T47D (cell line): ENCODE data around the gene TARS2.
A peak's percentile ranks its signal among the peaks of the same experiment; 100 is the strongest.

ENCODE experiments used
- DNase-seq, 2 experiments: peaks; one replicate each; pipeline versions ENCODE4 v3.0.0 to v3.0.0-alpha.2; 2011 to 2012; ENCODE audit warnings: low read depth in 1 of 2, low spot score in 1 of 2
- JUND ChIP-seq: IDR thresholded peaks from 2 replicates; pipeline ENCODE4 v1.6.1; 2012; ENCODE audit warnings: low read depth
- in situ Hi-C: cut with HindIII; loops from 2 replicates; pipeline ENCODE4 v1.10.0; 2016; ENCODE audit warnings: low sequenced_read_pairs, low pct_unique_long_range_greater_than_20kb

Gene TARS2

DNA sequence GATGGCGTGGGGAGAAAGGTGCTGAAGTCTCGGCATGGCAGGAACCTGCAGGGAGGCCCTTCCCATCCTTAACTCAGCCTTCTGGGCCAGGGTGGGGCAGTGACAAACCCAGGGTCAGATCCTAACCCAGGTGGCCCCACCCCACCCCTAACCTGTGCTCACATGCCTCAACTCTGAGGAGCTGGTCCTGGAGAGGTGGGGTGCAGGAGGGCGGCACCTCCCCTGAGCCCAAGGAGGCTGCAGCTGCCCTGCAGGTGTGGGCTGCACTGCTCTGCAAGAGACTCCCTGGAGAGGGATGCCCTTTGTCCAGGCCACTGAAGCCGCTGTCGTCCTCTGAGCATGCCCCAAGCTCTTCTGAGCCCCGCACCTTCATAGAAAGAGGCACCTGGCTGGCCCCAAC is 46.8 kb downstream of the TARS2 start:
- no peak for TF ChIP-seq JUND
- in situ Hi-C loops = no loop called here

DNA sequence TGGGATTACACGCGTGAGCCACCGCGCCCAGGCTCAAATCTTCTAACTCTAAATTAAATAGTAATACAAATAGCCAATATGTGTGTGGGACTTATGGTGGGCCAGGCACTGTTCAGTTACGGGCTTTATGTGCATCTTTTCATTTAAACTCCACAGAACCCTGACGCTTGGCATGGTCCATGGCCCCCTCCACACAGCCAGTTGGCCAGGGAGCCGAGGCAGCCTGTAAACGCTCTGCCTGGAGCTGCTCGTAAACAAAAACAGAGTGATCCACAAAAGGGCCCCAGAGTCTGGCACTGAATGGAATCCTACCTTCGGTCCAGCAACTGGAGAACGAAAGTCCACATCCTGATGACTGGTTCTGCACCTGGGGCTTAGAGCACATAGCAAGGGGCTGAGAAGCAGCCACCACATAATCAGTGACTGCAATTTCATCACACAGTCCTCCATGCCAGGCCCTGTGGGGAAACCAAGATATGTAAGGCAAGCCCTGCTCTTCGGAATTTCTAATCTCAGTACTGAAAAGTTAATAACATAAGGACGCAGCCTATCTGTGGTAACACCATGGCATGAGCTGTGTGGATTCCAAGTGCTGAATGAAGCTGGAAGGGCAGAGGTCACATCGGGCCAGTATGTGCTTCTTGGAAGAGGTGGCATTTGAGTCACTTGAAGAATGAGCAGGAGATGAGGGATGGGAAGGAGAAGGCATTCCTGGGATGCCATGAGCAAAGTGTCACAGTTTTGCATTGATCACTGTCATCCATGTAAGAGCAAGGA is 48.5 kb downstream of the TARS2 start:
- in situ Hi-C loops = no loop called here
- TF ChIP-seq JUND = no peak
- no peak for DNase-seq

More for the DNA sequence above, 46.8 kb downstream of the TARS2 start:
- no peak for DNase-seq

DNA sequence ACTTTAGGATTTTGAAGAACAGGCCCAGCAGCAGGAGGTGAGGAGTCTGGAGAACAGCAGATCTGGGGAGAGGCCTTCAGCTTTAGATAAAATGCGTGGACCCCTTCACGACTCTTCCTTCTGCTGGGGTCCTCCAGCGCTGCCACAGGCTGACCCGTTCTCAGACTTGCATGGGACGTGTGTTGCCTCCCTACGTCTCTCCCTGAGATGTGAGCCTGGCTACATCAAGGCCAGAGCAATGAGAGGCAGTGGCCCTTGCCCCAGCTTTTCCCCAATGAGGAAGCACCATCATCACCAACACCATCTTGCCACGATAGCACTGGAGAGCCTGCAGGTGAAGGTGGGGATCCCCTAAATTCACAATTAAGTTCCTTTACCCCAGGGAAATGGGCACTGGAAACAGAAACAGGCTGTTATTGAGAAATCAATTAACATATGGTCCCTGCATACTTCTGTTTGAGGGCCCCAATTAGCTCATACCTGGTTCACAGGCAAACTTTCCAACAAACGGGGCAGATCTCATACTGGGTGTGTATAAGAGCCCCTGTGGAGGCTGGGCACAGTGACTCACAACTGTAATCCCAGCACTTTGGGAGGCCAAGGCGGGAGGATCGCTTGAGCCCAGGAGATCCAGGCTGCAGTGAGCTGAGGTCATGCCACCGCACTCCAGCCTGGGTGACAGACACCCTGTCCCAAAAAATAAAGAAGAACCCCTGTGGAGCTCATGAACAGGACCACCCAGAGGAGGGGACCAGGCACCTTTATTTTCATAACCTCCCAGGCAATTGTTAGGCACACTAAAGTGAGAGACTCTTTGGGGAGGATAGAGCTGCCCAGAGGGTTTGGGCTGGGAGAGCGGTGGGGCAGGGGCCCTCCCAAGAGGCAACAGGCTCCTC is 49.9 kb downstream of the TARS2 start:
- in situ Hi-C loops = no loop called here
- DNase-seq = no peak
- TF ChIP-seq JUND = no peak

DNA sequence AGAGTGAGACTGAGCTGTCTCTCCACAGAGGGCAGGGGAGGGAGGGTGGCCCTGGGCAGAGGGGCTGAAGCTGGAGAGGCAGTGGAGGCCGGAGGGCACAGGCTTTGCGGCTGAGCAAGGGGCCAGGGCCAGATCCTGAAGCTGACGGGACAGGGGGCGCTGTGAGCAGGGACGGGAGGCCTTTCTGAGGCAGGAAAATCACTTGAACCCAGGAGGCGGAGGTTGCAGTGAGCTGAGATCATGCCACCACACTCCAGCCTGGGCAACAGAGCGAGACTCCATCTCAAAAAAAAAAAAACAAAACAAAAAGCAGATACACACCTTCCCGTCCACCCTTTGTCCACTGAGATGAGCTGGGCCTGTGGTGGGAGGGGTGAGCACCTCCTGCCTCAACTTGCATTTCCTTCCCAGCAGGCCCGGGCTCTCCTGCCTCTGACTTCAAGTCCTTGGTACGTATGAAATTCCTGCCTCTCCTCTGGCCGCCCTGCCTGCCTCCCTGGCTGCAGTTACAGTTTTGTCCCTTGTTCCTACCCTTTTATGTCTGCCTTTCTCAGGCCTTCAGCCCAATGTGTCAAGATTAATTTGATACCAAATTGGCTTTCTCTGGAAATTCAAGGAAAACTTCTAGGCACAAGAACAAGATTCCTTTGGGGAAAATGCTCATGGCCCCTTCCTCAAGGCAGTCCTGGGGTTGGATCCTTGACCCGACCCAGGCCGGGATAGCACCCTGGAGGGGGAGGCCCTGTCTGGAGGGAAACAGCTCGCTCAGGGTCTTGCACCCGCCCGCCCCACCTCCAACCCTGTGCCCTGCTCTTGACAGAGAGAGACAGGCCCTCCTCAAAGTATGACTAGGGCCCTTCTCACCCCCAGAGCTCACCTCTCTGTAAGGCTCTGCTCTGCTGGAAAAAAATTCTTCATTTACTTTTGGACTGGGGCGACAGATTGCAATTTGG is 50.8 kb downstream of the TARS2 start:
- in situ Hi-C loops = no loop called here
- TF ChIP-seq JUND = no peak
- peak; percentile 48 to 54 for DNase-seq

DNA sequence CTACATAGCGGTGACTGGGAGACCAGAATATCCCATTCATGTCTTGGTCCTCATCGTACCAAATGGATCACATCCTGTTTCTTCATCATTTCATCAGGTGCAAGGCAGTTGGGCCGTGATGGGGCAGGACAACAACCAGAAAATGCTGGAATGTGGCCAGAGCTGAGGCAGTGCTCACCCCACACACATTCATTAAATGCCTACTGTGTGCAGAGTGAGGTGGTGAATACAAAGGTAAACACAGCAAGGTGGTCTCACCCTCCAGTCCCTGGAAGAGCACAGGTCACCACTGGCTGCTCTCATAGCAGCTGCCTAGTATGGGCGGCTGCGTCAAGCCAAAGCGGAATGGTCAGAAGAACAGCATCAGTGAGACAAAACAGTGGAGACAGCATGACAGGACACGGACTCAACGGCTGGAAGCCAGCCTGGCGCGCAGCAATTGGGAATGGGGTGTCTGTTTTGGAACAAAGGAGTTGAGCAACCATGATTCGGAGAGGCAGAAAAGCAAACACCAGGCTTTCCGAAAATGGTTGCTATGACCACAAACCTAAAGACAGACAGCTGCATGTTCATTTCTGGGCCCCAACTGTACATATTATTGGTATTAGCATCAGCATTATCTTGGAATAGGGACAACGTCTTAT is 56.4 kb downstream of the TARS2 start:
- in situ Hi-C loops = no loop called here
- no peak for TF ChIP-seq JUND
- no peak for DNase-seq

DNA sequence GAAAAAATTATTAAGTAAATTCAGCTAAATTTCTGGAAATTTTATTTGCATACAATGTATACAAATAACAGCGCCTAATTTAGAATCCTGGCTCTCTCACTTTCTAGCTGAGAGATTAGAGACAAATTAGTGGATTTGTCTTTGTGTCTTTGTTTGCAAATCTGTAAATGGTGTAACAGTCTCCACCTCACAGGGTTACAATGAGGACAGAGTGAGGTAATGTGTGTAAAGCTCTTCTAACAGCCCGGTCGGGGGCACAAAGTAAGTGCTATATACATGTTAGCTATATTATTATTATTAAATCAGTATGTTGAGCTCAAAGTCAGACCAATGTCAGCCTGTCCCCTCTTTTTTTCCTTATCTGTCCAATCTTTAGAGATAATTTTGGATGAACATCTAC is 57.0 kb downstream of the TARS2 start:
- no peak for DNase-seq
- in situ Hi-C loops = no loop called here
- TF ChIP-seq JUND = no peak

DNA sequence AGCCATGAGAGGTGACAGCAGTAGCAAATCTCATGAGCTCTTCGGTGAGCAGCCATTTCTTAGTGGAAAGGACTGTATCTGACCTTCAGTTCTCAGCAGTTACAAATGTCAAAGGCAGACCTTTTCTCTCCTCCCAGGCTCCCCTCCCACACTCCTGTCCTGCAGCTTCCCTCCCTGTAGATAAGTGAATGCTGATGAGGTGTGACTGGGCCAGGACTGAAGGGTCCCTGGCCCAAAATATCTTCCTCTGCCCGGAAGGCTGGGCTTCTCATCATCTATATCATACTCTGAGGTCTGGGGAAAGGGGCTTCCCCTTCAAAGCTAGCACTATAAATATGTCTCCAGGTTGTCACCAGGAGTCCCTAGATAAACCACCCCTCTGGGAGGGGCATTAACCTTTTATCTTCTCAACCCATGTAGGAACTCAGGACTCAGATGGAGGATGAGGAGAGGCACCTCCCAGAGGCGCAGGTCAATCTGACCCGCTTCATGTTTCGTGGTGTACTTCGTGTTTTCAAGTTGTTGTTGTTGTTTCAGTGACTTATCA is 58.3 kb downstream of the TARS2 start:
- in situ Hi-C loops = no loop called here
- DNase-seq = no peak
- no peak for TF ChIP-seq JUND

DNA sequence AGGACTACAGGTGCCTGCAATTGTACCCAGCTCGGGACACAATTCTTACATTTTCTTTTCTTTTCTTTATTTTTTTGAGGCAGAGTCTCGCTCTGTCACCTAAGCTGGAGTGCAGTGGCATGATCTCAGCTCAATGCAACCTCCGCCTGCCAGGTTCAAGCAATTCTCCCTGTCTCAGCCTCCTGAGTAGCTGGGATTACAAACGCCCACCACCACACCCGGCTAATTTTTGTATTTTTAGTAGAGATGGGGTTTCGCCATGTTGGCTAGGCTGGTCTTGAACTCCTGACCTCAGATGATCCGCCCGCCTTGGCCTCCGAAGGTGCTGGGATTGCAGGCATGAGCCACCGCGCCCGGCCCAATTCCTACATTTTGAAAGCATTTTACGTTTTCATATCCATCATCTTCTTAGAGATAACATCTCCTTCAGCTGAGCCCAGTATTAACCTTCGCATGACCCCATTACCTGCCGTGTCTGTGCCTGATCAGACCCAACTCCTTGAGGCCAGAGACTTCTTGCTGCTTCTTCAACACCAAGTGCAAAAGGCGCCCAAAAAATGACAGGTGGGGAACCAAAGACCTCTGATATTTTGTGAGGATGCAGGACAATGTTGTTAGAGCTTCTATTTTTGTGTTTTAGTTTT is 59.2 kb downstream of the TARS2 start:
- TF ChIP-seq JUND = no peak
- in situ Hi-C loops = no loop called here
- DNase-seq = no peak

DNA sequence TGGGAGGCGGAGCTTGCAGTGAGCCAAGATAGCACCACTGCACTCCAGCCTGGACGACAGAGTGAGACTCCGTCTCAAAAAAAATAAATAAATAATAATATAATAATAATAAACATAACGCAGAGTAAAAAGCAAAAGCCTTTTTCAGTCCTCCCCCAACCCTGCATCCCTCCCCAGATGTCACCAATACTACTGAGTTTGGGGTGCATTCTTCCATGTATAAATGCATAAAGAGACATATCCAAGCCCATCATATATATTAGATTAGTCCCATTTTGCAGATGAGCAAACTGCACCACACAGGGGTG is 61.1 kb downstream of the TARS2 start:
- no peak for DNase-seq
- no peak for TF ChIP-seq JUND
- in situ Hi-C loops = no loop called here

DNA sequence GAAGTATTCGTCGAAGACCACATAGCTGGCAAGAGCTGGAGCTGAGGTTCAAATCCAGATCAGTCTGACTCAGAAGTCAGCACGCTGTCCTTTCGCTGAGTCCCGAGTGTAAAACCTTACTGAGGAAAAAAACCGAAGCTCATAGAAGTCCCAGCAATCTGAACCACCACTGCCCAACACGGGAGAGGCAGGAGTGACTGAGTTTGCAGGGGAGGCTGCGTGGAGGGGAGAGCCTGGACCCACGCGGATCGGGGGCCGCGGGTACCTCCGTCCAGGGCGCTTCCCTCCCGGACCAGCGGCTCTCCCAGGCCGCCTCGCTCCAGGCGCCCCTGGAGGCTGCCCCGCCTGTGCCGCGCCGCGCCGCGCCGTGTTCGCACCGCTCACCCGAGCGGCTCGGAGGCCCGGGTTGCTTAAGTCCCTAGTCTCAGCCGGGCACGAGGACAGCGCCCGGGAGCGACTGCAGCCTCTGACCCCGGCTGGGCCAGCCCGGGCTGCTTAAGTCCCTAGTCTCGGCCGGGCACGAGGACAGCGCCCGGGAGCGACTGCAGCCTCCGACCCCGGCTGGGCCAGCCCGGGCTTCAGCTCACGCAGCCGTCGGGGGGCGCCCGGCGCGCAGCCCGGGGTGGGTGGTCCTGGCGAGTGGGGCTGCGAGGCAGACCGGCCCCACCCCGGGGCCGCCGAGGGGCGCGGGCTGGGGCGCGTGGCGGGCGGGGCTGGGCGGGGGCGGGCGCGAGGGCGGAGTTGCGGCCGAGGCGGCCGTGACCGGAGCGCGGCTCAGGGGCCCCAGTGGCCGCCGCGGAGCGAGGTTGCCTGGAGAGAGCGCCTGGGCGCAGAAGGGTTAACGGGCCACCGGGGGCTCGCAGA is 61.6 kb downstream of the TARS2 start, which contains the start of gene ADAMTSL4:
Gene ADAMTSL4 (plus strand): TSS at position 777 of the 864 bp plus-strand sequence. CDS start 2,881 bp downstream, outside the sequence.
- in situ Hi-C loops = no loop called here
- no peak for TF ChIP-seq JUND
- peak; percentile 88 to 90 for DNase-seq
